Gastrocnemius medialis (tissue), 4 donors: ENCODE measurements around the gene CFAP206. TPM values are rescaled to one million over a fixed set of nuclear protein-coding genes. Genes with fewer than 3 reads are reported as not detected.
A peak's percentile ranks its signal among the peaks of the same experiment; 100 is the strongest.

ENCODE experiments used
- ATAC-seq, 2 donors: fragments of 150-250 bp; one replicate each; pipeline ENCODE4 v1.9.1; 2016
- DNase-seq, 2 donors: peaks; one replicate each; pipeline ENCODE4 v3.0.0-alpha.2; 2019
- H3K27ac ChIP-seq, 4 donors: fragments of 200-600 bp; sonication (generic); 1 replicate in 1 of 4; 2 replicates in 3 of 4; pipeline ENCODE4 v1.5.1; 2016 to 2018; ENCODE audit warnings: mild to moderate bottlenecking in 2 of 4, moderate library complexity in 1 of 4
- H3K27me3 ChIP-seq, 3 donors: fragments of 200-600 bp; sonication (generic) in 2 of 3; 1 replicate in 1 of 3; 2 replicates in 2 of 3; pipeline versions ENCODE4 v1.5.1 to v1.6.0; 2016 to 2019; ENCODE audit warnings: mild to moderate bottlenecking in 1 of 3, moderate library complexity in 1 of 3
- H3K36me3 ChIP-seq, 2 donors: fragments of 200-600 bp; sonication (generic) in 1 of 2; one replicate each; pipeline ENCODE4 v1.5.1; 2017 to 2018
- H3K4me1 ChIP-seq, 2 donors: fragments of 200-600 bp; sonication (generic) in 1 of 2; one replicate each; pipeline ENCODE4 v1.5.1; 2016 to 2017; ENCODE audit warnings: mild to moderate bottlenecking in 2 of 2
- H3K4me3 ChIP-seq, 4 donors: fragments of 200-600 bp; sonication (generic) in 3 of 4; 1 replicate in 1 of 4; 2 replicates in 3 of 4; pipeline ENCODE4 v1.5.1; 2016 to 2019; ENCODE audit warnings: mild to moderate bottlenecking in 2 of 4
- H3K9me3 ChIP-seq, 3 donors: fragments of 200-600 bp; sonication (generic) in 2 of 3; 1 replicate in 1 of 3; 2 replicates in 2 of 3; pipeline ENCODE4 v1.5.1; 2016 to 2019
- POLR2A ChIP-seq, 2 donors: fragments of 450-650 bp; IDR thresholded peaks; one replicate each; pipeline ENCODE4 v1.6.1; 2017; ENCODE audit warnings: antibody characterized with exemption in 2 of 2, mild to moderate bottlenecking in 2 of 2, moderate library complexity in 2 of 2
- in situ Hi-C, 4 donors: fragments of 200-750 bp; cut with MboI; loops; one replicate each; pipeline versions ENCODE4 v1.15.0 to v1.8.0; 2017; ENCODE audit warnings: low sequenced_read_pairs in 4 of 4
- intact Hi-C: fragments of 100-400 bp; cut with DNase I; formaldehyde crosslinking; loops from one replicate; pipeline ENCODE4 v1.15.1; 2023; ENCODE audit warnings: low total_unique reads
- total RNA-seq, 4 donors: library from RNA; depleted of rRNA; stranded (reverse); fragments of >200 nt; gene quantifications; one replicate each; pipeline versions ENCODE4 v1.1.0 to v1.2.3, GENCODE V29; 2016
- TF ChIP-seq, protein P1 (sequence below), 5 experiments: fragments of 450-650 bp in 3 of 5; fragments of 200-600 bp in 2 of 5; sonication (generic) in 2 of 5; IDR thresholded peaks in 4 of 5; conservative IDR thresholded peaks in 1 of 5; 1 replicate in 4 of 5; 2 replicates in 1 of 5; pipeline ENCODE4 v1.5.1; 2016 to 2019; ENCODE audit warnings: antibody characterized with exemption in 5 of 5, mild to moderate bottlenecking in 3 of 5, moderate library complexity in 3 of 5

Gene CFAP206
- total RNA-seq, 4 donors from 2014 or later = 0.20 to 1.6 TPM; not detected in 2

- intact Hi-C loops = no loop called here
- no peak for TF ChIP-seq POLR2A (IDR thresholded peaks at IDR 0.05)
- TF ChIP-seq, protein P1, sequence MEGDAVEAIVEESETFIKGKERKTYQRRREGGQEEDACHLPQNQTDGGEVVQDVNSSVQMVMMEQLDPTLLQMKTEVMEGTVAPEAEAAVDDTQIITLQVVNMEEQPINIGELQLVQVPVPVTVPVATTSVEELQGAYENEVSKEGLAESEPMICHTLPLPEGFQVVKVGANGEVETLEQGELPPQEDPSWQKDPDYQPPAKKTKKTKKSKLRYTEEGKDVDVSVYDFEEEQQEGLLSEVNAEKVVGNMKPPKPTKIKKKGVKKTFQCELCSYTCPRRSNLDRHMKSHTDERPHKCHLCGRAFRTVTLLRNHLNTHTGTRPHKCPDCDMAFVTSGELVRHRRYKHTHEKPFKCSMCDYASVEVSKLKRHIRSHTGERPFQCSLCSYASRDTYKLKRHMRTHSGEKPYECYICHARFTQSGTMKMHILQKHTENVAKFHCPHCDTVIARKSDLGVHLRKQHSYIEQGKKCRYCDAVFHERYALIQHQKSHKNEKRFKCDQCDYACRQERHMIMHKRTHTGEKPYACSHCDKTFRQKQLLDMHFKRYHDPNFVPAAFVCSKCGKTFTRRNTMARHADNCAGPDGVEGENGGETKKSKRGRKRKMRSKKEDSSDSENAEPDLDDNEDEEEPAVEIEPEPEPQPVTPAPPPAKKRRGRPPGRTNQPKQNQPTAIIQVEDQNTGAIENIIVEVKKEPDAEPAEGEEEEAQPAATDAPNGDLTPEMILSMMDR (IDR thresholded peaks at IDR 0.05 in 4 of 5, conservative IDR thresholded peaks at IDR 0.05 in 1 of 5) = no peak
- Histone ChIP-seq H3K27me3 (no peaks in the 10 kb centered on the region), H3K4me1 (no peaks in the 10 kb centered on the region), H3K27ac (no peak overlapping the region), H3K4me3 (no peak overlapping the region), H3K36me3 (no peaks in the 10 kb centered on the region), H3K9me3 (no peaks in the 10 kb centered on the region)
- no peak for ATAC-seq
- no peak for DNase-seq
- in situ Hi-C loops = loop anchor here in 3 of 4 donors (25.0 kb wide), 1 partner anchor 1478 kb away; no protein-coding TSS in a partner anchor
Observed at GRCh38 chr6:87384038-87384437, 23.7 kb upstream of the CFAP206 start.

DNA sequence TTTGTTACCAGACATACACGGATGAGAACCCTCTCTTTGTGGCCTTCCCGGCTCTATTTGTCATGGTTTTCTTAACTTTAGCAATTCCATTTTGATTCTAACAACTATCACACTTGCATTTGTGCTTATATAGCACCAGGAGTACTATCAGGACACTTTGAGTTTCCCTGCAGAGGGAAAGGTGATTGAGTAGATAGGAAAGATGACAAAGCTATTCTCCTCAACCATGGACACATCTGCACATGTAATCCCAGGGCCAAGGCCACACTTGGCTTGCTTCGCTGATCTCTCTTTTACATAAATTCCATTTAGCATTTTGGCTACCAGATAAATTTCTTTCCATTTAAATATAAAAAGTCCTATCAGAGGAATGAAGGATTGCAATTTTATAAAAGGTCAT is 23.3 kb upstream of the CFAP206 start:
- no peak for ATAC-seq
- no peak for DNase-seq
- no peaks in the 10 kb centered on the region for H3K36me3 ChIP-seq
- no peak overlapping the region for H3K27ac ChIP-seq
- TF ChIP-seq, protein P1 (IDR thresholded peaks at IDR 0.05 in 4 of 5, conservative IDR thresholded peaks at IDR 0.05 in 1 of 5) = no peak
- no peak for TF ChIP-seq POLR2A (IDR thresholded peaks at IDR 0.05)
- no peaks in the 10 kb centered on the region for H3K4me1 ChIP-seq
- H3K27me3 ChIP-seq = no peaks in the 10 kb centered on the region
- no peaks in the 10 kb centered on the region for H3K9me3 ChIP-seq
- in situ Hi-C loops = loop anchor here in 3 of 4 donors (25.0 kb wide), 1 partner anchor 1478 kb away; no protein-coding TSS in a partner anchor
- intact Hi-C loops = no loop called here
- no peak overlapping the region for H3K4me3 ChIP-seq

DNA sequence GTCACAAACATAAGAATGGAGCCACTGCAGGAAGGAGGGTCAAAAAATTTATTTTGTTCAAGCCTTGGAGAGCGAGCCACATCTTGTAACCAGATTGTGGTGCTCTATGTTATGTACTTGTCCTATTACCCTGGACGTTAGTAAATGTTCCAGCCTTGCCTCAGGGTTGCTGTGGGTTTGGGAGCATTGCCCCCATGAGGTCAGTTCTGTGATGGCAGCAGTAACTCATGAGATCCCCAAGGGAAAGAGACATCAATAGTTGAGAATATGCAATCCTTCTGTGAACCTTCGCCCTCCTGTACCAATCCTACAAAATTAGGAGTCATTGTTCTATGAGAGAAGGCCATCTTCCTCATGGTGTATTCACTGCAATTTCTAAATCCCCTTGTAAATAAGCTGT is 16.4 kb upstream of the CFAP206 start:
- intact Hi-C loops (no loop called here), in situ Hi-C loops (loop anchor here in 3 of 4 donors (25.0 kb wide), 1 partner anchor 1471 kb away; no protein-coding TSS in a partner anchor)
- ATAC-seq = no peak
- H3K36me3 ChIP-seq = no peaks in the 10 kb centered on the region
- DNase-seq = no peak
- H3K9me3 ChIP-seq = no peaks in the 10 kb centered on the region
- no peaks in the 10 kb centered on the region for H3K4me1 ChIP-seq
- no peak overlapping the region for H3K27ac ChIP-seq
- no peak overlapping the region for H3K4me3 ChIP-seq
- no peak for TF ChIP-seq POLR2A (IDR thresholded peaks at IDR 0.05)
- TF ChIP-seq, protein P1 (IDR thresholded peaks at IDR 0.05 in 4 of 5, conservative IDR thresholded peaks at IDR 0.05 in 1 of 5) = no peak
- H3K27me3 ChIP-seq = no peaks in the 10 kb centered on the region

DNA sequence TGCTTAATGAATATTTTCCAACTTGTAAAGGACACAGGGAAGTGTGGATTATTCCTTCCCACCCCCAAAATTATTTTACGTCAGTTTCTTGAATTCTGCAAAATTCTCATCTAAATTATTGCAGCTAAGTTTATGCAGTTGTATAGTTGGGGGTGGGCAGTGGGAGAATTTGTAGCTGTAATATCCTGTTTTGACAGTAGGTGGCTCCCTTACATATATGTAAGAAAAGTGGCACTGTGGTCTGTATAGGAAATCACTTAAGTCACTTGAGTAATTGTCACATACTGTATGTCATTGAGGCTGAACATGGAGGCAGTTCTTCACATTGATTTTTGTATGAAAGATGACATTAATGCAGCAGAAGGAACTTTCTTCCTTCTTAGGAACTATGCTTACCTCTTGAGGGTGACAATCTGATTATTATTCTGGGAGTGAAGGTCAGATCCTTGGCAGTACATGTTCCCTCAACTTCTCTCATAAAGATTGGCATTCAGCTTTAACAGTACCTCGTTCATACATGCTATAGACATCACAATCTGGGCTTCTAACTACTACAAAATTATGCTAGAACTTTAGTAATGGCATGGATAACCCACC is 14.6 kb upstream of the CFAP206 start:
- no peak overlapping the region for H3K27ac ChIP-seq
- no peaks in the 10 kb centered on the region for H3K4me1 ChIP-seq
- in situ Hi-C loops = loop anchor here in 3 of 4 donors (25.0 kb wide), 1 partner anchor 1469 kb away; no protein-coding TSS in a partner anchor
- no peak overlapping the region for H3K4me3 ChIP-seq
- no peak for DNase-seq
- TF ChIP-seq, protein P1 (IDR thresholded peaks at IDR 0.05 in 4 of 5, conservative IDR thresholded peaks at IDR 0.05 in 1 of 5) = peak; percentile 61 to 73 (median 68)
- TF ChIP-seq POLR2A (IDR thresholded peaks at IDR 0.05) = no peak
- H3K27me3 ChIP-seq = no peaks in the 10 kb centered on the region
- intact Hi-C loops = loop anchor here (2.0 kb wide), 2 partner anchors 1388 to 1478 kb away; no protein-coding TSS in a partner anchor
- H3K36me3 ChIP-seq = no peaks in the 10 kb centered on the region
- no peaks in the 10 kb centered on the region for H3K9me3 ChIP-seq
- peak; percentile 79 to 80 for ATAC-seq
